HG03064 (cell line): ENCODE data around the gene FBLN7.
"Not testable (repeated sequence)": the region's sequence is repeated elsewhere in the genome, so short reads cannot be mapped to it uniquely, and the experiment has no call there.

ENCODE experiments used
- ATAC-seq: cut with Tn5 transposase; IDR thresholded peaks from one replicate; pipeline ENCODE4 v1.9.1; 2021; ENCODE audit warnings: low read depth; ENCODE audit not compliant: unreplicated experiment

The FBLN7 gene

DNA sequence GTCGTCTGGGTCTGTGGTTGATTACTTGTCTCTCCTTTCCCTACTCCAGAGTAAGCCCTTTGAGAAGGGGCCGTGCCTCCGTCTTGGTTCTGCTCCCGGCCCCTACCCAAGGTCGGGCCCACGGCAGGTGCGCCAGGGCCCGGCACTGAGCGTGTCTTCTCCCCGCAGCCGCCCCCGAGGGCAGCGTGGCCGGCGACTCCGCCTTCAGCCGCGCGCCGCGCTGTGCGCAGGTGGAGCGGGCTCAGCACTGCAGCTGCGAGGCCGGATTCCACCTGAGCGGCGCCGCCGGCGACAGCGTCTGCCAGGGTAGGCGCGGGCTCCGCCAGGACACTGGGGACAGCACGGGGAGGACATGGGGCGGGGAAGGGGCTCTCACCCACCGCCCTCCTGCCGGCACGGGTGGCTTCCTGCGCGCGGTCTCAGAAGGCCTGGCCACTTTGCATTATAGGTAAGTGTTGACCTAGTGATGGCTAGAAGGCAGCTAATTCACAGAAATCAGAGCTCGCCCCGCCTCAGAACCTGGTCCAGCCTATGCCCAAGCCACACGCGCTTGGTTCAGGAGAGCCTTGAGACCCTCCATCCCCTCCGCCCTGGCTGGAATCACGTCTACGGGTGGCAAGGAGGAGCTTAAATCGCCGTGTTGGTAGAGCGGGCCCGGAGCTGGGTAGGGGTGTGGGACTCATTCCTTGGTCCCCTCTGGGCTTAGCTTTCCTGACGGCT, 43.5 kb downstream of the FBLN7 start:
- no peak for ATAC-seq

DNA sequence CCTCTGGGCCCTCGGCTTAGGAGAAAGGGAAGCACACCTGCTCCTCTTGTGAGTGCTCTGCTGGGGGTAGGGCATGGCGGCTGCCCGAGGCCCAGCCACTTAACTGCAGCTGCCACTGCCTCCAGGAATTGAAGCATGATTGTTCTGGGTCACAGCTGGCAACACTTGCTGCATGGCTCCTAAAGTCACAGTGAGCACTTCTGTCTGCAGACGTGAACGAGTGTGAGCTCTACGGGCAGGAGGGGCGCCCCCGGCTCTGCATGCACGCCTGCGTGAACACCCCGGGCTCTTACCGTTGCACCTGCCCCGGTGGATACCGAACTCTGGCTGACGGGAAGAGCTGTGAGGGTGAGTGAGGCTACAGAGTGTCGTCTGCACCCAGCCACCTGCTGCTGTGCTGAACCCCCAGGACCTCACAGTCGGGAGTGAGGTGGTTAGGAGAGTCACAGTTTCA, 44.4 kb downstream of the FBLN7 start:
- ATAC-seq, result no peak

DNA sequence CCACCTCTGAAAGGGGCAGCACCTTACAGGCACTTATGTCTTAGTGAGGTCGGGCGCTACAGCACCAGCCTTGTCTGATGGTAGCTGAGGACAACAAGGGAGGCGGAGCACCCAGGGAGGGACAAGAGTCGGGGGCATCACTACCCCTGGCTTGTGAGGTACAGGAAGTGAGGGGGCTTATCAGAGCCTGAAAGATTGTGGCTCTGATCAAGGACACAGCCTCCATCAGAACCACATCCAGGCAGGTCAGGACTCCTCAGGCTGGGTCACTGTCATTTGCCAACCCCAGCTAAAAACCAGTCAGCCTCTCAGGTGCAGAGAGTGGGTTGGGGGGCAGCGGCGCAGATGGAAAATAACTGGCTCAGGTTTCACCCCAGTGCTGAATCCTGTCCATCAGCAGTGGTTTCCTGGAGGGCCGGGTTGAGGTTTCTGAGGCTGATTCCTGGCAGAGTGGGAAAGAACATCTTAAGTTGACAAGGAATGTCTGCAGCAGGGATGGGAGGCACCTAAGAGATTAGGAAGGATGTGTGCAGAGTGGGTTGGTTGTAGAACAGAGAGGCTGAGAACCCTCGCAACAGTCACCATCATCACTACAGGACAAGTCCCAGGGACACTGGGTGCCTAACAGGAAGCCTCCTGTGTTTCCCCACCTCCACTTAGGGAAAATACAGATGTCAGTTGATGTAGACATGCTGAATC, 45.3 kb downstream of the FBLN7 start:
- no peak for ATAC-seq

DNA sequence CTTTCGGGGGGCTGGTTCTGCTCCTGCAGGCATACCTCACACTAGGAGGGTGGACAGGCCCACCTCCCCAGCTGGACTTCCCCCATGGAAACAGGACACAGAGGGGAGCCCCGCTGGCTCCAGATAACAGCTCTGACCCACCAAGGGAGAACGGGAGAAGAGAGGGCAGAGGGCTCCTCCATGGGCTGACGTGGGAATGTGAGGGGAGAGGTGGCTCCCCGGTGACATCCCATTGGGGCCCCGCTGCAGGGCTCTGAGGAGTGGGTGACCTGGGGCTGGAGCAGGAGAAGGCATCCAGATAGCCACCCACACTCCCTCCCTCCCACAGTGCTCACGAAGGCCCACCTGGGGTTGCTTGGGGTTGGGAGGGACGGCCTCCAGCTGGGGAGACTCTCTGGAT, 45.9 kb downstream of the FBLN7 start:
- no peak for ATAC-seq

DNA sequence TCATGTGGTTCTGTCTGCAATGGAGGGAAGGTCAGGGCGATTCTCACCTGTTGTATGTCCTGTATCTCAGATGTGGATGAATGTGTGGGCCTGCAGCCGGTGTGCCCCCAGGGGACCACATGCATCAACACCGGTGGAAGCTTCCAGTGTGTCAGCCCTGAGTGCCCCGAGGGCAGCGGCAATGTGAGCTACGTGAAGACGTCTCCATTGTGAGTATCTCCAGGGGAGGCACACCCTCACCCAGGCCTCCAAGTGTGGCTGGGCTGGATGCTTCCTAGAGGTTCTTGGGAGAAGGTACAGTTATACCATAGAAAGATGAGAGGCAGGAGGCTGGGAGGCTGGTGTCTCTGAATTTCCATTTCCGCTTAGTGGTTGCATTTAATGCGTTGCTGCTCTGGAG, 46.9 kb downstream of the FBLN7 start:
- no peak for ATAC-seq

DNA sequence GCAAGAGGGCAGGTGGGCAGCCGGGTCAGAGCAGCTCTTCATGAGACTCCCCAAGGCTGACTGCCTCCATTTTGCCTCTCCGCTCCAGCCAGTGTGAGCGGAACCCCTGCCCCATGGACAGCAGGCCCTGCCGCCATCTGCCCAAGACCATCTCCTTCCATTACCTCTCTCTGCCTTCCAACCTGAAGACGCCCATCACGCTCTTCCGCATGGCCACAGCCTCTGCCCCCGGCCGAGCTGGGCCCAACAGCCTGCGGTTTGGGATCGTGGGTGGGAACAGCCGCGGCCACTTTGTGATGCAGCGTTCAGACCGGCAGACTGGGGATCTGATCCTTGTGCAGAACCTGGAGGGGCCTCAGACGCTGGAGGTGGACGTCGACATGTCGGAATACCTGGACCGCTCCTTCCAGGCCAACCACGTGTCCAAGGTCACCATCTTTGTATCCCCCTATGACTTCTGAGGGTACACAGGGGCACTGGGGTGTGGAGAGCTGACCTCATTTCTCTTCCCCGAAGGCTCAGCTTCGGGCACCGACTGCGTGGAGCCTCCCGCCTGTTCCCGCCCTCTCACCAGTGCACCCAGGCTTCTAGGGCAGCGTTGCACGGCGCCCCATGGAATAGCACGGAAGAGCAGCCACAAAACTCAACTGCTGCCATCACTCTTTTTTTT, 49.0 kb downstream of the FBLN7 start:
- ATAC-seq, result no peak

DNA sequence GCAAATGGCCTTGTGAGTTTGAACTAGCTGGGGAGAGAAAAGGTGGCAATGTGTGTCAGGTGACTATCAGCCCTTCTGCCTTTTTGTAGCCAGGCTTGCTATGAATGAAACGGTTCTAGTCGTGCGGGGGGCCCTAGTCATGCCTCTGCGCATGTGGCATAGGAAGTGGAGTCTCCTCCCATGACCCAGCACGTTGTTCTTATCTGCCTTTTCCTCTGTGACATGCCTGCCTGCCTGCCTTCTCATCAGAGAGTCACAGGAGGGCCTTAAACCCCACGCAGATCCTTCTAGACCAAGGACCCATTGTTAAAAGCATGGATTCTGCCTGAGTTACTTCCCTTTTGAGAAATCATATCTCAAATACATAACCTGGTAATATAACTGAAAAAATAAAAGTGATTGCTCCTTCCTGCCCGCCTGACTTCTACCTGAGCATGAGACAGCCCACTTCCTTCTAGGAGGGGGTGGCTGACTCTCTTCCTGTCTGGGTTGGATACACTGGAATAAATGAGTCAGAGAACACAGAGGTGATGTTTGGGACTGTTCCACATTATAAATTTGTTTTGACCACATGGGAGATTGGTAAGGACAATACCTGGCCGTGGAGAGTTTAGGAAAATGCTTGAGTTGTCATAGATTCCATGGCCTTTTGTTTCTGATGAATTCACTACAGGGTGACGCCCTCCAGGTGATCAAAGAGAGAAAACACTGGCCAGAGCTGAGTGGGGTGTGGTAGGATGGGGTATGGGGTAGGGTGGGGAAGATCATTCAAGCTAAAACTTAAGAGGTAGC, 49.8 kb downstream of the FBLN7 start:
- no peak for ATAC-seq

DNA sequence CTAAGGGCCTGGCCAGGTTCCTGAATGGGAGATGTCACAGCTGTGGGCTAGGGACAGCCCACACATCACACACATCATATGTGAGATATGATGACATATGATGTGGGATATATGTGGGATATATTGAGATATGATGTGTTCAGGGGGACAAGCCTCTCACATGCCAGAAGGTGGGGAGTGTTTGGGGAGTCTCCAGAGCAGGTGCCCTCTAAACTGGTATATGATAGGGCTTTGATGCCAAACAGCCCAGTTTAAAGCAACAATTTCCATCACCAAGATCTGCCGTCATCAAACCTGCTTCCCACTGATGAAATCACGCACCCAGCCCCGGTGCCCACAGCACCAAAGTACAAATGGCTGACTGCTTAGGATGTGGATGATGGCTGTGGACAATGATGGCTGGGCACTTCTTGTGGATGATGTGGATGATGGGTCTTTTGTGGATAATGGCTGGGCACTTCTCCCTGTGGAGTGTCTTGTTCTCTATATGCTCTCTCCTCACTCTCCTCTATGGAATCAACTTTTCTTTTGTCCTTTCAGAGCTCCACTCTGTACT, 50.9 kb downstream of the FBLN7 start:
- ATAC-seq, result no peak

DNA sequence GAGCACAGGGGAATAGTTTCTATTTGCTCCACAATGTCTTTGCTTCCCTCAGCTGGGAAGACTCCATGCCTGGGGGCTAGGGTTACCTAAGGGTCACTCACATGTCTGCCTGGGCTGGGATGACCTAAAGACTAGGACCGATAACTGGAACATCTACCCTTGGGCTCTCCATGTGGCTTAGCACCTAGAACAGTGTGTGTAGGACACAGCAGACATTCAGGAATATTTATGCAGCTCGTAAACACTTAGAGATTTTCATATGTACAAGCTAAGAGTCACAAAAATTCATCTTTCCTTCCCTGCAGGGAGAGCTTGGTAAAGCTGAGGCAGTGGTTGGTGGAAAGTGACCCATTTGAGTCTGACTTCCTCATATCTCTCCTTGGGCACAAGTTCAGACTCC, 55.8 kb downstream of the FBLN7 start:
- ATAC-seq, result no peak

DNA sequence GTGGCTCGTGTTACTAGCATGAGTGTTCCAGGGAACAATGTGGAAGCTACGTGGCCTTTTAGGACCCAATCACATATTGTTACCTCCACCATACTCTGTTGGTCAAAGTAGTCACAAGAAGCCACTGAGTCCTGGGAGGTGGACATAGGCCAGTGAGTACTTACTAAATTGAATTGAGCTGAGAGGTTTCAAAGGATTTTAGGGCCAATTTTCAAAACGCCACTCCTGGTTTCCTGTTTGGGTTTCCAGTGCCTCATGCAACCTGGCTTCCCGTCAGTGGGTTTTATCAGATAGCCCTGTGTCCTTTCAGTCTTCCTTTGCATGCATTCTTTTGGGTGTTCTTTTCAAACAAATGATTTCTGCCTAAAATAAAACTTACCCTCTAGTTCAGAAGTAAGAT, 56.3 kb downstream of the FBLN7 start:
- ATAC-seq, result no peak

DNA sequence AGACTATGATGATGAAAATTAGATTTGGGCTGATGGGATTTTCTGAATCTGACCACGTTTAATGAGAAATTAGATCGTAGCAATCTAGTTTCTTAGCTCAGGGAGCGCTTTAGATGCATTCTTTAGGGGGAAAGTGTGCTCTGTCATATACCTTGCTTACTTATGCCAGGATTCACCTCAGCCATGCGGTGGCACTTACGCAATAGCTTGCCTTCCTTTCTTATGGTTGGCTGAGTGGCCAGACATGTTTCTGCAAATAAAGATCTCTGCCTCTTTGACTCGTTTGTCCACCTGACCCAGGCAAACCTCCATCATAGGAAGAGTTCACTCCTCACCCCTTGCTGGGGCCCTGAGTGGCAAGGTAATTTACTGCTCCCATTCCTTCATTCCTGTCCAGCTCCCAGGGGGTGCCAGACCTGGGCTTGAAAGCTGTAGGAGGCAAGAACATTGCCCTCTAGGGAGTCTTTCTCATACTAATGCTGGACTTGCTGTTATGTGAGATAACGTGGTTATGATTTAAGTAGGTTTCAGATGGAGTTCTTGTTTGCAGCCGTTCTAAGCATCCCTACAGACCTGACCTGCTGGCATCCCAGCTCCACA, 57.1 kb downstream of the FBLN7 start:
- no peak for ATAC-seq

DNA sequence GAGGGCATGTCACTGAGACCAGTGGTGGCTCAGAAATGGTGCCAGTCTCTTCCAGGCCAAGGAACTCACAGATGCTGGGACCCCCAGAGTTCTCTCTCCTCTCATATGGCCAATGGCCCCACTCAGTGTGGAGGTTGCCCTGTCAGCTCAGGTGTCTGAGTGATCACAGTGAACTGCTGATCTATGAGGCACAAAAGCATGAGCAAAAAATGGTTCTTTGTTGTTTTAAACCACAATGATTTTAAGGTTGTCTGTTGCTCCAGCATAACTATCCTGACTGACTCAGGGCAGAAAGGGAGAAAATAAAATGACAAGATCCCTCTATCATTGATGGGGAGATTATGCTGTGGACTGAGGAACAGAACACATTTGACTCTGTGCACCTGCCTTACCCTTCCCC, 57.8 kb downstream of the FBLN7 start:
- no peak for ATAC-seq

DNA sequence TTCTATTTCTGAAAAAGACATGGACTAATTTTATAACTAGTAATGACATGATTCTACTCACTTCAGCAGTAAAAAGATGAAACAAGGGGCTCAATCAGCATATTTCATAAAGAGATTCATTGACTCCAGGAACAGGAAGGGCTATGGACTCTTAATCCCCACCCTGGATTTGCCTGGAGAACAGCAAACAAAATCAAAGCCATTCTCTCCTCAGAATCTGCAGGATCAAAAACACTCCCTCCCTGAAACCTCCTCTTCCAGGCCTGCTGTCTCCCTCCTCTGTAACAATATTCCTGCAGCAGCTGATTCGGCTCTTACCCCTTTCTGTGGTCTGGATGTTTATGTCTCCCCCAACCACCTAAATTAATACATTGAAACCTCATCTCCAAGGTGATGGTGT, 59.7 kb downstream of the FBLN7 start:
- ATAC-seq, result no peak

DNA sequence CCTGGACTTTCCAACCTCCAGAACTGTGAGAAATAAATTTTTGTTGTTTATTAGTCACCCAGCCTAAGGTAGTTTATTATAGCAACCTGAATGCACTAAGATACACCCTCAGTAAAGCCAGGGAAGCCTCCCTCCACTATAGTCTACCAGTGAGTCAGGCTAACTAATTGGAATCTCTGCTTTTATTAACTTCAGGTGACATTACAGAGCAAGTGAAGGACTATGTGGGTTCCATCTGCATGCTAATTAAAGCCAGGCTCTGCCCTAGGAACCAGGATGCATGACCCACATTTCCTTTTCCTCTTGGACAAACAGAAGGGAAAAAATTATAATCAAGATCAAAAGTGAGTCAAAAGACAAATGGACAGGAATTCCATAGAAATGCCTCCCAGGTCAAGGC, 60.6 kb downstream of the FBLN7 start:
- ATAC-seq, result no peak

DNA sequence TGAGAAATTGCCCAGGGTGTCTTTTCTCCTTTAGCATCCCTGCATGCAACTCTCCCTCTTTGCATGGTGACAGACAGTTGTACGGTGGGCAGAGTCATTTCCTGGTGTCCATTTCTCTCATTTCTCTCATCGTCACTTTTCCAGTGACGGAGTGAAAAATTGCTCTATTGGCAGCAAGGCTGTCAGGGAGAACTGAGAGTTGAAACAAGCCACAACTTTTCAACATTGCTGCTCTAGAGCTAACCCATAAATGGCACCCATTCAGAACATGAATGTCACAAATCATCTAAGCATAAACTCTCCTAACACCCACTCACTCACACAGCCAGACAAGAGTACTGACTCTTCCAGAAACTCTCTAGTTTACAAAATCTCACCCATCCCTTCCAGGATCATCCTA, 61.0 kb downstream of the FBLN7 start:
- ATAC-seq, result no peak

DNA sequence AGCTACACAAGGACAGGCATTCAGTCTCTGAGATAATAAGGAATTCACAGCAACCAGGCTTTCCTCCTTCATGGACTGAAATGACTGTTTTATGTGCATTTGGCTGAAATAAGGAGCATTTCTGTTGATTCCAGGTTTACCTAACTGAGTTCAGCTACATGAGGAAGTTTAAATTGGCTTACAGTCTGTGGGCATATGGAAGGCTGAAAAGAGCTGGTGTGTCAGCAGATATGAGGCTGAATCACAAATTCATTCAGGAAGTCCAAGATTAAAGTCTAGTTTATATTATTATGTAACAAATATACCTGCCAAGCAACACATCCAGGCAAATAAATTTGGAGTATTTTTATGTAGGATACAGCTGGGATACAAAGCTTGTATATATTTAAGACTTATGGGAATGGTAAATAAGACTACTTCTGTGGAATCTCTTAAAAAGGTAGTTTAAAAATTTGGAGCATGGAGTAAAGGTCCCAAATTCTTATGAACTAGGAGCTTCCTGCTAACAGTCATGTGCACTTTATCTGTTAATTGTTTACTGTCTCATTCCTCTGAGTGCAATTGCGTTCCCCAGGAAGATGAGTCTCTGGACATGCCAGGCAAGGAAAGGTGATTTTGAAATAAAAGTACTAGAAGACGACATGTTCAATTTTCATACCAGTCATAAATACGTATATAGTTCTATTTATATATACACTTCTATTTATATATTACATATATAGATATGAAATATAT, 63.7 kb downstream of the FBLN7 start:
- no peak for ATAC-seq

DNA sequence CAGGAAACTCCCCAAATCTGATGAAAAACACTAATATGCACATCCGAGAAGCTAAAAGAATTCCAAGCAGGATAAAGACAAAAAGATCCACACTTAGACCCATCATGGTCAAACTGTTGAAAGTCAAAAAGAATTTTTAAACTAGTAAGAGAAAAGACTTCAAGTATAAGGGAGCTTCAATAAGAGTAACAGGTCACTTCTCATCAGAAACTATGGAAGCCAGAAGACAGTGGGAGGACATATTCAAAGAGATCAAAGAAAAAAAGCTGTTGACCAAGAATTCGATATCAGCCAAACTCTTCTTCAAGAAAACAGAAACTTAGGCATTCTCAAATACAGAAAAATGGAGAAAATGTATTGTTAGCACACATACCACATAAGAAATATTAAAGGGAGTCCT, 66.2 kb downstream of the FBLN7 start:
- ATAC-seq, result no peak

DNA sequence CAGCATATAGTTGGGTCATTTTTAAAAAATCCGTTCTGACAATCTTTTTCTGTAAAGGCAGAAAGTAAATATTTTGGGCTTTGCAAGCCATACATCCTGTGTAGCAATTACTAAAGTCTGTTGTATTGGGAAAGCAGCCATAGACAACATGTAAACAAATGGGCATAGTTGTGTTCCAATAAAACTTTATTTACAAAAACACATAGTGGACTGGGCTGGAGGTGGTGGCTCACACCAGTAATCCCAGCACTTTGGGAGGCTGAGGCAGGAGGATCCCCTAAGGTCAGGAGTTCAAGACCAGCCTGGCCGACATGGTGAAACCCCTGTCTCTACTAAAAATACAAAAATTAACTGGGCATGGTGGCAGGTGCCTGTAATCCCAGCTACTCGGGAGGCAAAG, 69.7 kb downstream of the FBLN7 start:
- ATAC-seq, result not testable (repeated sequence)

DNA sequence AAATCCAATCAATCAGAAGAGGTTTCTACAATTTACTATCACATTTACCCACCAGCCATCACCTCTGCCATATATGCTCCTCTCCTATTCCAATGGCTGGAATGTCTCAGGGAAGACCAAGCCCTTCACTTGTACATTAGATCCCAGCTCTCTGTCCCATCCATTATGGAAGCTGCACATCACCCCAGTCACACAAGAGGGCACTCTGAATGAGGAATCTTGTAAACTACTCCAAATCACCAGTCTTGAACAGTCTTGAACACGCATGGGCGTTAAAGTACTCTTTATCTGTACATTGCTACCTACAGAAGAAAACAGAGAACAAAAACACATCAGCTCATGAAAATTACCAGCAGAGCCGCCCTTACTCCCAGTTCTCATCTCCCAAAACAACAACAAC, 78.0 kb downstream of the FBLN7 start:
- ATAC-seq, result no peak

DNA sequence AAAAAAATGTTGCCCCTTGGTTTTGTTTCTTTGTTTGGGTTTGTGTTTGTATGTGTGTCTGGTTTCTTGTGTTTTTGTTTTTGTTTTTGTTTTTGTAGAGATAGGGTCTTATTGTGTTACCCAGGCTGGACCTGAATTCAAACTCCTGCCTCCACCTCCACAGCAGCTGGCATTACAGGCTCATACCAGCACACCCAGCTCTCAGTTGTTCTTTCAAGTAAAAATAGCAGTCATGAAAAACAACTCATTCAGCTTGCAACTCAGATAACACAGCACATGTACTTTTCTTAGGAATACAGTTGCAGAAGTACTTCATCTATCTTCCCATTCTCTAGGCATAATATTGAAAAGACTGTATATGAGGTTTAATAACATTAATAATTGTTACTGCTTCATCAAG, 79.7 kb downstream of the FBLN7 start:
- ATAC-seq, result no peak
